ENCODE measurements around the gene KRT85.
"Not testable (repeated sequence)": the region's sequence is repeated elsewhere in the genome, so short reads cannot be mapped to it uniquely, and the experiment has no call there.

The KRT85 gene

GRCh38 chr12:52366738-52367485 lies at the start of gene KRT85:
Gene KRT85 (minus strand): TSS chr12:52367481. CDS start chr12:52367405, 76 bp downstream.
- no peak for FAIRE-seq

GRCh38 chr12:52416795-52417194 lies 49.5 kb upstream of the KRT85 start:
- no peak for FAIRE-seq

- no peak for FAIRE-seq
Measured at GRCh38 chr12:52415870-52416750, 48.8 kb upstream of the KRT85 start.

- FAIRE-seq = no peak
Measured at GRCh38 chr12:52414936-52415335, 47.7 kb upstream of the KRT85 start.

GRCh38 chr12:52413782-52414345 lies 46.6 kb upstream of the KRT85 start:
- no peak for FAIRE-seq

- no peak for FAIRE-seq
Measured at GRCh38 chr12:52413202-52413601, 45.9 kb upstream of the KRT85 start.

- FAIRE-seq = no peak
Measured at GRCh38 chr12:52411815-52412214, 44.5 kb upstream of the KRT85 start.

GRCh38 chr12:52410589-52411248 lies 43.4 kb upstream of the KRT85 start:
- FAIRE-seq = not testable (repeated sequence)

- FAIRE-seq = no peak
Measured at GRCh38 chr12:52407918-52408317, 40.6 kb upstream of the KRT85 start.

GRCh38 chr12:52405922-52406385 lies 38.7 kb upstream of the KRT85 start, which contains the start of gene KRT82:
Gene KRT82 (minus strand): TSS chr12:52406335. CDS start chr12:52406277, 58 bp downstream.
- no peak for FAIRE-seq

GRCh38 chr12:52404951-52405350 lies 37.7 kb upstream of the KRT85 start:
- no peak for FAIRE-seq

- no peak for FAIRE-seq
Measured at GRCh38 chr12:52403561-52403960, 36.3 kb upstream of the KRT85 start.

GRCh38 chr12:52402873-52403540 lies 35.7 kb upstream of the KRT85 start:
- no peak for FAIRE-seq

- no peak for FAIRE-seq
Measured at GRCh38 chr12:52402377-52402776, 35.1 kb upstream of the KRT85 start.

- FAIRE-seq = no peak
Measured at GRCh38 chr12:52401926-52402325, 34.6 kb upstream of the KRT85 start.

- no peak for FAIRE-seq
Measured at GRCh38 chr12:52401526-52401925, 34.2 kb upstream of the KRT85 start.

GRCh38 chr12:52400906-52401305 lies 33.6 kb upstream of the KRT85 start:
- FAIRE-seq = no peak

GRCh38 chr12:52399756-52400155 lies 32.5 kb upstream of the KRT85 start:
- FAIRE-seq = no peak

GRCh38 chr12:52398176-52398575 lies 30.9 kb upstream of the KRT85 start:
- FAIRE-seq = no peak

- FAIRE-seq = no peak
Measured at GRCh38 chr12:52396656-52397055, 29.4 kb upstream of the KRT85 start.

- FAIRE-seq = no peak
Measured at GRCh38 chr12:52395761-52396434, 28.6 kb upstream of the KRT85 start.
